HL-60 (cell line): ENCODE measurements around the gene HELB.

Source experiments
- DNase-seq, 2 experiments: peaks; one replicate each; pipeline ENCODE4 v3.0.0-alpha.2; 2010 to 2020; ENCODE audit warnings: low read depth in 1 of 2, low spot score in 1 of 2
- H3K27ac ChIP-seq: fragments of 250-450 bp; sonication (Bioruptor Pico); replicated peaks from 2 replicates; pipeline ENCODE4 v1.5.1; 2020; ENCODE audit warnings: mild to moderate bottlenecking, moderate library complexity
- H3K27me3 ChIP-seq: fragments of 250-450 bp; sonication (Bioruptor Pico); 2 replicates; pipeline ENCODE4 v1.5.1; 2021; ENCODE audit warnings: mild to moderate bottlenecking, moderate library complexity; ENCODE audit not compliant: insufficient read depth, poor library complexity, severe bottlenecking
- H3K4me3 ChIP-seq: replicated peaks from 2 replicates; pipeline ENCODE4 v1.5.1; 2011; ENCODE audit warnings: mild to moderate bottlenecking, control low read depth, low read length; ENCODE audit not compliant: insufficient read depth
- CTCF ChIP-seq: IDR thresholded peaks from one replicate; pipeline ENCODE4 v1.5.1; 2011; ENCODE audit warnings: low read length, control low read depth, inconsistent platforms; ENCODE audit not compliant: insufficient read depth
- GABPA ChIP-seq: IDR thresholded peaks from 2 replicates; pipeline ENCODE4 v1.6.1; 2012; ENCODE audit warnings: low read depth
- POLR2AphosphoS5 ChIP-seq: IDR thresholded peaks from 2 replicates; pipeline ENCODE4 v1.6.1; 2012; ENCODE audit warnings: low read depth
- REST ChIP-seq: IDR thresholded peaks from 2 replicates; pipeline ENCODE4 v1.6.1; 2012; ENCODE audit warnings: low read depth; ENCODE audit not compliant: insufficient replicate concordance
- SPI1 ChIP-seq: IDR thresholded peaks from 2 replicates; pipeline ENCODE4 v1.6.1; 2012; ENCODE audit warnings: low read depth, mild to moderate bottlenecking, borderline replicate concordance

Gene HELB

GRCh38 chr12:66331016-66331415 is 28.7 kb downstream of the HELB start:
- TF ChIP-seq CTCF: no peak
- TF ChIP-seq SPI1: no peak
- no peak for TF ChIP-seq GABPA
- no peak for TF ChIP-seq POLR2AphosphoS5
- no peak for TF ChIP-seq REST
- no peak overlapping the region for H3K27ac ChIP-seq
- no peak overlapping the region for H3K4me3 ChIP-seq
- DNase-seq: no peak
- H3K27me3 ChIP-seq: no peaks in the 10 kb centered on the region

- TF ChIP-seq SPI1: no peak
- TF ChIP-seq REST: no peak
- TF ChIP-seq CTCF: no peak
- no peak for TF ChIP-seq GABPA
- TF ChIP-seq POLR2AphosphoS5: no peak
- Histone ChIP-seq H3K27me3 (no peaks in the 10 kb centered on the region), H3K4me3 (no peak overlapping the region), H3K27ac (no peak overlapping the region)
- DNase-seq: no peak
Measured at GRCh38 chr12:66331814-66332213, 29.5 kb downstream of the HELB start.

GRCh38 chr12:66335746-66336145 is 33.5 kb downstream of the HELB start:
- no peak overlapping the region for H3K27ac ChIP-seq
- TF ChIP-seq SPI1 (no peak), REST (no peak), CTCF (no peak), POLR2AphosphoS5 (no peak), GABPA (no peak)
- H3K4me3 ChIP-seq: no peak overlapping the region
- no peak for DNase-seq
- no peaks in the 10 kb centered on the region for H3K27me3 ChIP-seq
